Hematopoietic multipotent progenitor cell (in vitro differentiated cells): ENCODE measurements around the gene SMIM14. TPM values are rescaled to one million over a fixed set of nuclear protein-coding genes. Genes with fewer than 3 reads are reported as not detected.
"Not testable (repeated sequence)": the region's sequence is repeated elsewhere in the genome, so short reads cannot be mapped to it uniquely, and the experiment has no call there.

Experiments
- DNase-seq, 3 donors: peaks; one replicate each; pipeline ENCODE4 v3.0.0-alpha.2; 2011 to 2015; ENCODE audit warnings: low read depth in 2 of 3, low spot score in 2 of 3
- total RNA-seq: library from RNA; depleted of rRNA; stranded (reverse); fragments of >200 nt; gene quantifications from one replicate; pipeline ENCODE4 v1.2.3, GENCODE V29; 2012

SMIM14 gene
- total RNA-seq, 1 donor = 4.6 TPM

GRCh38 chr4:39648827-39649558 lies 10.3 kb upstream of the SMIM14 start:
- DNase-seq = no peak

DNA sequence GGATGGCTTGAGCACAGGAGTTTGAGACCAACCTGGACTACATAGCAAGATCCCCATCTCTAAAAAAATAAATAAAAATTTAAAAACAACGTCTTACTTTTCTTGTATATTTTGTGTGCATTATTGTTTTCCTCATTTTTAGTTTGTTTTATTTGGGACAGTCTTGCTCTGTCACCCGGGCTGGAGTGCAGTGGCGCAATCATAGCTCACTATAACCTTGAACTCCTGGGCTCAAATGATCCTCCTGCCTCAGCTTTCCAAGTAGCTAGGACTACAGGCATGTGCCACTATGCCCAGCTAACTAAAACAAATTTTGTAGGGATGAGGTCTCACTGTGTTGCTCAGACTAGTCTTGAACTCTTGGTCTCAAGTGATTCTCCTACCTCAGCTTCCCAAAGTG lies 9.5 kb upstream of the SMIM14 start:
- no peak for DNase-seq

DNA sequence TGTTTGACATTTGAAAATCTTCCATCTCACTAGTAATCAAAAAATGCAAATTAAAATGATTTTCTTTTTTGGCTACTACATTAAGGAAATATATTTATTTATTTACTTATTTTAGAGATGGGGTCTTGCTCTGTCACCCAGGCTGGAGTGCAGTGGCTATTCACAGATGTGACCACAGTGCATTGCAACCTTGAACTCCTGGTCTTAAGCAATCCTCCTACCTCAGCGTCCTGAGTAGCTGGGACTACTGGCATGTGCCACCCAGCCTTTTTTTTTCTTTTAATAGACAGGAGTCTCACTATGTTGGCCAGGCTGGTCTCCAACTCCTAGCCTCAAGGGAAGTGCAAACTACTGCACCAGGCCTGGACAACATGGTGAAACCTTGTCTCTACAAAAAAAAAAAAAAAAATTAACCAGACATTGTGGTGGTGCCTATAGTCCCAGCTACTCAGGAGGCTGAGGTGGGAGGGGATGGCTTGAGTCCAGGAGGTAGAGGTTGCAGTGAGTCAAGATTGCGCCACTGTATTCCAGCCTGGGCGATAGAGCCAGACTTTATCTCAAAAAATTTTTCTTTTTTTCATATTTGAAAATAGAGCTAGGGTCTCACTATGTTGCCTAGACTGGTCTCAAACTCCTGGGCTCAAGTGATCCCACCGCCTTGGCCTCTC lies 4.4 kb upstream of the SMIM14 start:
- no peak for DNase-seq

GRCh38 chr4:39641451-39641850 lies 2.8 kb upstream of the SMIM14 start:
- no peak for DNase-seq

DNA sequence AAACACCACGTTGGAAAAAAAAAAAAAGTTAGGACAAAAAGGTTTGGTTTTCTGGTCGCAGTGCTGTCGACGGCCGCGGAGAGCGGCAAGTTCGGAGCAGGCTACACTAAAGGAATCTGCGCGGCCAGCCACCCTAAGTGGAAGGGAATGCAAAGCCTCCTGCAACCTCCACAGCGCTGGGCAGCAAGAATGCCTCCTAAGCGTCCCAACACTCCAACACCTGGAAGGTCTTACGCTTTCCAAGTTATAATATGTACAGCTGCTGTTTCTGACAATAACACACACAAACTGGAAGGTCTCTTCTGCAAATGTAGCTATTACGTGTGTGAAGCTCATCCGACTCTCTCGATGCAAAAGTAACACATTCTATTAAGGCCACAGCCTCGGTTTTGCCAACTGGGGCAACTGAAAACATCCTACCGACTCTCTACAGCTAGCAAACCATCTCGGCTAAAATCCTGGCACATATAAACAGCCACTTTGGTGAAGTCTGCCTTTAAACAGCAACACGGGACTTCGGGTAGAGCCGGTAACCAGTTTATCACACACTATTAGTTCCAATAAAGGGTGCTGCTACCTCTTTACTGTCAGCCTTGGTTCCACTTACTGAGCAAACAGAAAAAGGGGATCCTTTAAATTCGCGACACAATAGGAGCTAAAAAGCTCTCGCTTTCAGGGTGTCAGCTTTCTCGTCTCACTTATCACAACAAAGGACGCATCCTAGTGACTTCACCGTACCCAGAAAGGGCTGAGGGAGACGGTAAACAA lies 895 bp downstream of the SMIM14 start:
- DNase-seq = peak; percentile 17 to 40 (median 22)

- no peak for DNase-seq
Observed at GRCh38 chr4:39637221-39637585, 1.5 kb downstream of the SMIM14 start.

- peak in 2 of 3 donors; percentile 59 to 64 for DNase-seq
Observed at GRCh38 chr4:39636531-39637184, 2.0 kb downstream of the SMIM14 start.

- no peak for DNase-seq
Observed at GRCh38 chr4:39635023-39635422, 3.6 kb downstream of the SMIM14 start.

- DNase-seq = no peak
Observed at GRCh38 chr4:39631700-39632079, 7.0 kb downstream of the SMIM14 start.

GRCh38 chr4:39627413-39627812 lies 11.3 kb downstream of the SMIM14 start:
- DNase-seq = no peak

- DNase-seq = no peak
Observed at GRCh38 chr4:39626913-39627312, 11.8 kb downstream of the SMIM14 start.

DNA sequence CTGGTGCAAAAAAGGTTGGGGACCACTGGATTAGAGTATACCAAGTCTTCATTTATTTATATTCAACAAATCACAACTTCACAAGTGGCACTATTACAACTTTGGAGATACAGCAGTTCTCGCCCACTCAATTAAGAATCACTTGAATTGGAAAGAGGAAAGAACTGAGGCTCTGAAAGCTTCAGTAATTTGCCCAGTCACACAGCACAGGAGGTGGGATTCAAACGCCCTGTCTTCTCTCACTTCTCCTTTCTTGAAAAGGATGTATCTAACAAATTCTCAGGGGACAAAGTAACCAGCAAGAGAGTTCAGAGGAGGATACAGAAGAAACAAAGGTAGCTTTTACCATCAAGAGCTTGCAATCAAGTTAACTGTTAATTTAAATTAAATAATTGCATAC lies 12.4 kb downstream of the SMIM14 start:
- DNase-seq = peak in 2 of 3 donors; percentile 18 to 51

- no peak for DNase-seq
Observed at GRCh38 chr4:39621582-39621981, 17.1 kb downstream of the SMIM14 start.

GRCh38 chr4:39620551-39621313 lies 17.9 kb downstream of the SMIM14 start:
- no peak for DNase-seq

DNA sequence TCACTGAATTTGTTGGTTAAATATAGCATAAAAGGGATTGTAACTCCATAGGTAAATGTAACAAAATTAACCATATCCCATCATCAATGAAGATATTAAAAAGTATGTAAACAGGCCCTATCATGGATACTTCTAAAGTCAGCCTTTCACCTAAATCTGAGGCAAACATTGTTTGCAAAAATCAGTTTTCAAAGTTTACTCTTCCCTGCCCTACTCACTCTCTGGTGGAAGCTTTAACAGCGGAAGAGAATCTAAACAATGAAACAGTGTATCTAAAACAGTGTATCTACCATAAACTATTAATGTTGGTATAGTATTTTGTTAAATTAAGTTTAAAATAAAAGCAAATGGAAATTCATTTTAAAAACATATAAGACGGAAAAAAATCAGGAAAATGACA lies 21.1 kb downstream of the SMIM14 start:
- no peak for DNase-seq

- no peak for DNase-seq
Observed at GRCh38 chr4:39616651-39617050, 22.0 kb downstream of the SMIM14 start.

DNA sequence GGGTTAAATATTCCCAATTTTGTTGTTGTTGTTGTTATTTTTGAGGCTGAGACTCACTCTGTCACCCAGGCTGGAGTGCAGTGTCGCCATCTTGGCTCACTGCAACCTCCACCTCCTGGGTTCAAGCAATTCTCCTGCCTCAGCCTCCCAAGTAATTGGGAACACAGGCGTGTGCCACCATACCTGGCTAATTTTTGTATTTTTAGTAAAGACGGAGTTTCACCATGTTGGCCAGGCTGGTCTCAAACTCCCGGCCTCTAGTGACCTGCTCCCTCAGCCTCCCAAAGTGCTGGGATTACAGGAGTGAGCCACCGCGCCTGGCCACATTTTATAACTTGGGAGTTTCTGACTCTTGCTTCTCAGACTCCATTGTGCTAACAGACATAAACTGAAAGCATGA lies 22.6 kb downstream of the SMIM14 start:
- not testable (repeated sequence) for DNase-seq

DNA sequence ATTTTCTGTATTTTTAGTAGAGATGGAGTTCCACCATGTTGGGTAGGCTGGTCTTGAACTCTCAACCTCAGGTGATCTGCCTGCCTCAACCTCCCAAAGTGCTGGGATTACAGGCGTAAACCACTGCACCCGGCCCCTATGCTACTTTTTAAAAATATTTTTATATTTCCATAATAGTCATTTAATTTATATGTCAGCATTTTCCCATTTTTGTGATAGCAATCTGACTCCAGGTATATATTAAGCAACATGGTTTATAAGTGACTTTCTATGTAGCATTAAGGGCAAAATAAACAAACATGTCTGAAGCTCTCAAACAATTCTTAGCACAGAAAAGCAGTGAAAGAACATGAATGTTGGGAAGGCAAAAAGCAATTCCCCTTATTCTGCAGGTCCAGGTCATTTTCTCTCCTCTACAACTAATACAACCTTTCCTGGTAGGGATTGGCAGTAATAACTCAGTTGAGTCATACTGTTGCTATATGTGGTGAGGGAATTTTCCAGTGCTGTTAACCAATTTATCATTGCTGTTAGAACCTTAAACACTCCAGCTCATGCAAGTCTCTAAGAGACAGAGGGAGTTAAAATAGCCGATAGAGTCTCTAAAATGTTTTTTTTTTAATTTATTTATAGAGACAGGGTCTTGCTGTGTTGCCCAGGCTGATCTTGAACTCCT lies 24.0 kb downstream of the SMIM14 start:
- no peak for DNase-seq

GRCh38 chr4:39613093-39613656 lies 25.5 kb downstream of the SMIM14 start:
- DNase-seq = no peak
